ENCODE data around the gene MAGI2.

GRCh38 chr7:79452032-79452494, 1.4 kb downstream of the MAGI2 start:
- TF ChIP-seq, protein P1, sequence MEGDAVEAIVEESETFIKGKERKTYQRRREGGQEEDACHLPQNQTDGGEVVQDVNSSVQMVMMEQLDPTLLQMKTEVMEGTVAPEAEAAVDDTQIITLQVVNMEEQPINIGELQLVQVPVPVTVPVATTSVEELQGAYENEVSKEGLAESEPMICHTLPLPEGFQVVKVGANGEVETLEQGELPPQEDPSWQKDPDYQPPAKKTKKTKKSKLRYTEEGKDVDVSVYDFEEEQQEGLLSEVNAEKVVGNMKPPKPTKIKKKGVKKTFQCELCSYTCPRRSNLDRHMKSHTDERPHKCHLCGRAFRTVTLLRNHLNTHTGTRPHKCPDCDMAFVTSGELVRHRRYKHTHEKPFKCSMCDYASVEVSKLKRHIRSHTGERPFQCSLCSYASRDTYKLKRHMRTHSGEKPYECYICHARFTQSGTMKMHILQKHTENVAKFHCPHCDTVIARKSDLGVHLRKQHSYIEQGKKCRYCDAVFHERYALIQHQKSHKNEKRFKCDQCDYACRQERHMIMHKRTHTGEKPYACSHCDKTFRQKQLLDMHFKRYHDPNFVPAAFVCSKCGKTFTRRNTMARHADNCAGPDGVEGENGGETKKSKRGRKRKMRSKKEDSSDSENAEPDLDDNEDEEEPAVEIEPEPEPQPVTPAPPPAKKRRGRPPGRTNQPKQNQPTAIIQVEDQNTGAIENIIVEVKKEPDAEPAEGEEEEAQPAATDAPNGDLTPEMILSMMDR (IDR thresholded peaks at IDR 0.05 in 4 of 5, conservative IDR thresholded peaks at IDR 0.05 in 1 of 5), result no peak
- TF ChIP-seq POLR2A (IDR thresholded peaks at IDR 0.05), result peak; percentile 57 to 71
